ENCODE measurements around the gene SELENOI. TPM values are rescaled to one million over a fixed set of nuclear protein-coding genes. Genes with fewer than 3 reads are reported as not detected.
A peak's percentile ranks its signal among the peaks of the same experiment; 100 is the strongest.
"Not testable (repeated sequence)": the region's sequence is repeated elsewhere in the genome, so short reads cannot be mapped to it uniquely, and the experiment has no call there.

Gene SELENOI
- total RNA-seq, 1 donor from 2014 or later, result 33.4 TPM

- Histone ChIP-seq H3K27ac (no peak overlapping the region), H3K36me3 (no peaks in the 10 kb centered on the region), H3K4me3 (no peak overlapping the region), H3K27me3 (no peaks in the 10 kb centered on the region), H3K9me3 (no peaks in the 10 kb centered on the region), H3K4me1 (no peaks in the 10 kb centered on the region)
- intact Hi-C loops (cut with DNase I), result loop anchor here (5.0 kb wide), 1 partner anchor 934 kb away; no protein-coding TSS in a partner anchor
- TF ChIP-seq POLR2AphosphoS5 (IDR thresholded peaks at IDR 0.05; ENCODE audit: insufficient read depth in 1 of 2, low read depth in 1 of 2), result no peak
- TF ChIP-seq CTCF (IDR thresholded peaks at IDR 0.05), result no peak
- no peak for TF ChIP-seq POLR2A (IDR thresholded peaks at IDR 0.05)
- DNase-seq (ENCODE audit: extremely low spot score in 2 of 2), result no peak
Measured at GRCh38 chr2:26326514-26326913, 19.4 kb upstream of the SELENOI start.

- TF ChIP-seq CTCF (IDR thresholded peaks at IDR 0.05) (no peak), POLR2A (IDR thresholded peaks at IDR 0.05) (no peak), POLR2AphosphoS5 (IDR thresholded peaks at IDR 0.05; ENCODE audit: insufficient read depth in 1 of 2, low read depth in 1 of 2) (no peak)
- H3K4me3 ChIP-seq, result no peak overlapping the region
- DNase-seq (ENCODE audit: extremely low spot score in 2 of 2), result no peak
- no peaks in the 10 kb centered on the region for H3K4me1 ChIP-seq
- H3K36me3 ChIP-seq, result no peaks in the 10 kb centered on the region
- no peaks in the 10 kb centered on the region for H3K9me3 ChIP-seq
- intact Hi-C loops (cut with DNase I), result loop anchor here (5.0 kb wide), 1 partner anchor 935 kb away; no protein-coding TSS in a partner anchor
- H3K27me3 ChIP-seq, result no peaks in the 10 kb centered on the region
- H3K27ac ChIP-seq, result no peak overlapping the region
Measured at GRCh38 chr2:26327291-26328272, 18.4 kb upstream of the SELENOI start.

- intact Hi-C loops (cut with DNase I), result loop anchor here (5.0 kb wide), 1 partner anchor 937 kb away; no protein-coding TSS in a partner anchor
Measured at GRCh38 chr2:26329083-26329482, 16.9 kb upstream of the SELENOI start.

GRCh38 chr2:26330114-26330549 lies 15.8 kb upstream of the SELENOI start:
- intact Hi-C loops (cut with DNase I), result no loop called here
- H3K4me1 ChIP-seq, result no peaks in the 10 kb centered on the region
- no peak overlapping the region for H3K4me3 ChIP-seq
- TF ChIP-seq CTCF (IDR thresholded peaks at IDR 0.05) (peak; percentile 81 to 82 (median 81)), POLR2AphosphoS5 (IDR thresholded peaks at IDR 0.05; ENCODE audit: insufficient read depth in 1 of 2, low read depth in 1 of 2) (peak in 1 of 2 donors; percentile 74), POLR2A (IDR thresholded peaks at IDR 0.05) (no peak)
- no peak for DNase-seq (ENCODE audit: extremely low spot score in 2 of 2)
- no peaks in the 10 kb centered on the region for H3K36me3 ChIP-seq
- H3K9me3 ChIP-seq, result no peaks in the 10 kb centered on the region
- H3K27ac ChIP-seq, result no peak overlapping the region
- H3K27me3 ChIP-seq, result no peaks in the 10 kb centered on the region

More at GRCh38 chr2:26329083-26329482, 16.9 kb upstream of the SELENOI start:
- DNase-seq (ENCODE audit: extremely low spot score in 2 of 2); H3K36me3 ChIP-seq; H3K27ac ChIP-seq; H3K9me3 ChIP-seq; H3K27me3 ChIP-seq; H3K4me3 ChIP-seq; H3K4me1 ChIP-seq: not testable (repeated sequence)

GRCh38 chr2:26330604-26331003 lies 15.3 kb upstream of the SELENOI start:
- H3K36me3 ChIP-seq, result no peaks in the 10 kb centered on the region
- no peaks in the 10 kb centered on the region for H3K27me3 ChIP-seq
- no peak overlapping the region for H3K27ac ChIP-seq
- TF ChIP-seq POLR2AphosphoS5 (IDR thresholded peaks at IDR 0.05; ENCODE audit: insufficient read depth in 1 of 2, low read depth in 1 of 2) (no peak), CTCF (IDR thresholded peaks at IDR 0.05) (no peak), POLR2A (IDR thresholded peaks at IDR 0.05) (no peak)
- intact Hi-C loops (cut with DNase I), result no loop called here
- no peaks in the 10 kb centered on the region for H3K4me1 ChIP-seq
- H3K4me3 ChIP-seq, result no peak overlapping the region
- no peak for DNase-seq (ENCODE audit: extremely low spot score in 2 of 2)
- no peaks in the 10 kb centered on the region for H3K9me3 ChIP-seq

- H3K36me3 ChIP-seq; H3K9me3 ChIP-seq; H3K4me3 ChIP-seq; H3K27me3 ChIP-seq; intact Hi-C loops (cut with DNase I); H3K27ac ChIP-seq; H3K4me1 ChIP-seq; DNase-seq (ENCODE audit: extremely low spot score in 2 of 2): not testable (repeated sequence)
Measured at GRCh38 chr2:26331321-26331720, 14.6 kb upstream of the SELENOI start.
